Measurements from ENCODE around the gene AGAP6. TPM values are rescaled to one million over a fixed set of nuclear protein-coding genes. Genes with fewer than 3 reads are reported as not detected.
"Not testable (repeated sequence)": the region's sequence is repeated elsewhere in the genome, so short reads cannot be mapped to it uniquely, and the experiment has no call there.

AGAP6 gene
- 10 to 100 TPM in 1 of 2 donors, 1 to 10 TPM in 1; 8.7 to 19.3 TPM for polyA plus RNA-seq

- not testable (repeated sequence) for H3K4me3 ChIP-seq (ENCODE audit: low read depth in 1 of 2, low read length in 2 of 2); H3K9me3 ChIP-seq (ENCODE audit: control insufficient read depth in 2 of 2, insufficient read depth in 1 of 2, low read depth in 1 of 2, low read length in 1 of 2); H3K4me1 ChIP-seq (ENCODE audit: control insufficient read depth in 2 of 2, insufficient read depth in 2 of 2, low read length in 1 of 2); H3K27me3 ChIP-seq (ENCODE audit: control insufficient read depth in 1 of 2, insufficient read depth in 2 of 2, low read length in 2 of 2); H3K36me3 ChIP-seq (ENCODE audit: control insufficient read depth in 2 of 2, insufficient read depth in 2 of 2, low read length in 1 of 2); H3K27ac ChIP-seq (ENCODE audit: low read depth in 2 of 2, low read length in 1 of 2)
- 93 to 95% methylated on average over 14 to 17 of the region's 18 CpGs for WGBS, 2 donors
These were observed at the start of gene AGAP6 for GRCh38 chr10:49988376-49988775. Gene AGAP6 (plus strand): TSS chr10:49988406. CDS start chr10:49988716, 310 bp downstream.

GRCh38 chr10:49941447-49942338 lies 46.5 kb upstream of the AGAP6 start, which contains the start of the genes PARG and TIMM23B:
Gene PARG (minus strand): TSS chr10:49942027. CDS start chr10:49941725, 302 bp downstream.
Gene TIMM23B (plus strand): TSS chr10:49942053. CDS start chr10:49942195, 142 bp downstream.
- not testable (repeated sequence) for H3K36me3 ChIP-seq (ENCODE audit: control insufficient read depth in 2 of 2, insufficient read depth in 2 of 2, low read length in 1 of 2); H3K27me3 ChIP-seq (ENCODE audit: control insufficient read depth in 1 of 2, insufficient read depth in 2 of 2, low read length in 2 of 2); H3K4me1 ChIP-seq (ENCODE audit: control insufficient read depth in 2 of 2, insufficient read depth in 2 of 2, low read length in 1 of 2); H3K9me3 ChIP-seq (ENCODE audit: control insufficient read depth in 2 of 2, insufficient read depth in 1 of 2, low read depth in 1 of 2, low read length in 1 of 2)
- 0% methylated on average over 76 to 81 of the region's 81 CpGs for WGBS, 2 donors
- peak within 1 kb of the TSS; percentile 77 to 81 for H3K4me3 ChIP-seq (ENCODE audit: low read depth in 1 of 2, low read length in 2 of 2)
- peak within 1 kb of the TSS; percentile 47 to 68 for H3K27ac ChIP-seq (ENCODE audit: low read depth in 2 of 2, low read length in 1 of 2)

- WGBS, 2 donors = 0 to 1% methylated on average over 11 to 12 of the region's 12 CpGs
- H3K36me3 ChIP-seq (ENCODE audit: control insufficient read depth in 2 of 2, insufficient read depth in 2 of 2, low read length in 1 of 2); H3K27me3 ChIP-seq (ENCODE audit: control insufficient read depth in 1 of 2, insufficient read depth in 2 of 2, low read length in 2 of 2); H3K4me1 ChIP-seq (ENCODE audit: control insufficient read depth in 2 of 2, insufficient read depth in 2 of 2, low read length in 1 of 2); H3K9me3 ChIP-seq (ENCODE audit: control insufficient read depth in 2 of 2, insufficient read depth in 1 of 2, low read depth in 1 of 2, low read length in 1 of 2): not testable (repeated sequence)
- Histone ChIP-seq H3K4me3 (ENCODE audit: low read depth in 1 of 2, low read length in 2 of 2) (peak overlapping the region; percentile 77 to 81), H3K27ac (ENCODE audit: low read depth in 2 of 2, low read length in 1 of 2) (peak overlapping the region; percentile 31 to 55)
These were observed 45.9 kb upstream of the AGAP6 start for GRCh38 chr10:49942339-49942705.

- not testable (repeated sequence) for H3K9me3 ChIP-seq (ENCODE audit: control insufficient read depth in 2 of 2, insufficient read depth in 1 of 2, low read depth in 1 of 2, low read length in 1 of 2); H3K27ac ChIP-seq (ENCODE audit: low read depth in 2 of 2, low read length in 1 of 2); H3K4me3 ChIP-seq (ENCODE audit: low read depth in 1 of 2, low read length in 2 of 2); H3K27me3 ChIP-seq (ENCODE audit: control insufficient read depth in 1 of 2, insufficient read depth in 2 of 2, low read length in 2 of 2); H3K4me1 ChIP-seq (ENCODE audit: control insufficient read depth in 2 of 2, insufficient read depth in 2 of 2, low read length in 1 of 2); H3K36me3 ChIP-seq (ENCODE audit: control insufficient read depth in 2 of 2, insufficient read depth in 2 of 2, low read length in 1 of 2)
- WGBS, 2 donors = 87 to 93% methylated on average over 2 of the region's 2 CpGs
These were observed 44.6 kb upstream of the AGAP6 start for GRCh38 chr10:49943607-49944006.

- WGBS, 2 donors = 84% methylated on average over 1 of the region's 2 CpGs
These were observed 40.1 kb upstream of the AGAP6 start for GRCh38 chr10:49948142-49948541.

DNA sequence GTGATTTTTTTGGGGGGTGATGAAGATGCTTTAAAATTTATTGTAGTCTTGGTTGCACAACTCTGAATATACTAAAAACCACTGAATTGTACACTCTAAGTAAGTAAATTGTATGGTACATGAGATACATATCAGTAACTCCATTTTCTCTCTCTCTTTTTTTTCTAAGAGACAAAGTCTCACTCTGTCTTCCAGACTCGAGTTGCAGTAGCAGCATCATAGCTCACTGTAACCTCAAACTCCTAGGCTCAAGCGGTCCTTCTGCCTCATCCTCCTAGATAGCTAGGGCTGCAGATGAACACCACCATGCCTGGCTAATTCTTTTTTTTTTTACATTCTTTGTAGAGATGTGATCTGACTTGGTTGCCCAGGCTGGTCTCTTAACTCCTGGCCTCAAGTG lies 39.5 kb upstream of the AGAP6 start:
- H3K27ac ChIP-seq (ENCODE audit: low read depth in 2 of 2, low read length in 1 of 2); H3K36me3 ChIP-seq (ENCODE audit: control insufficient read depth in 2 of 2, insufficient read depth in 2 of 2, low read length in 1 of 2); H3K9me3 ChIP-seq (ENCODE audit: control insufficient read depth in 2 of 2, insufficient read depth in 1 of 2, low read depth in 1 of 2, low read length in 1 of 2); H3K4me1 ChIP-seq (ENCODE audit: control insufficient read depth in 2 of 2, insufficient read depth in 2 of 2, low read length in 1 of 2); H3K4me3 ChIP-seq (ENCODE audit: low read depth in 1 of 2, low read length in 2 of 2); H3K27me3 ChIP-seq (ENCODE audit: control insufficient read depth in 1 of 2, insufficient read depth in 2 of 2, low read length in 2 of 2): not testable (repeated sequence)
- WGBS, 2 donors = 97 to 99% methylated on average over 2 of the region's 2 CpGs

More at GRCh38 chr10:49948142-49948541, 40.1 kb upstream of the AGAP6 start:
- H3K36me3 ChIP-seq (ENCODE audit: control insufficient read depth in 2 of 2, insufficient read depth in 2 of 2, low read length in 1 of 2); H3K27ac ChIP-seq (ENCODE audit: low read depth in 2 of 2, low read length in 1 of 2); H3K9me3 ChIP-seq (ENCODE audit: control insufficient read depth in 2 of 2, insufficient read depth in 1 of 2, low read depth in 1 of 2, low read length in 1 of 2); H3K27me3 ChIP-seq (ENCODE audit: control insufficient read depth in 1 of 2, insufficient read depth in 2 of 2, low read length in 2 of 2); H3K4me1 ChIP-seq (ENCODE audit: control insufficient read depth in 2 of 2, insufficient read depth in 2 of 2, low read length in 1 of 2); H3K4me3 ChIP-seq (ENCODE audit: low read depth in 1 of 2, low read length in 2 of 2): not testable (repeated sequence)

DNA sequence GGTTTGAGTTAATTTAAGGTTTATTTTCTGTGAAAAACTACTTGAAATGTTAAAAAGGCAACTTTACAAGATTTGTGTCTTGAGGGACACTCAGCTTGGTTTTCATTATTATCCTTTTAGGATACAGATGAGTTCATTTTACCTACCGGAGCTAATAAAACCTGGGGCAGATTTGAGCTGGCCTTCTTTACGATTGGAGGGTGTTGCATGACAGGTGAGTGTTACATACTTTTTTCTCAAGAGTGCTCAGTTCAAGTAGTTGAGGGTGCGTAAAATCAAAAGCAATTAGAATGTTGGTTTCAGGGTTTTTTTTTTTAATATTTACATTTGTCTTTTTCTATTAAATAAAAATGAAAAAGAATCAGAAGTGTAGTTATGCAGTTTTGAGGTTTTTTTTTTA lies 36.2 kb upstream of the AGAP6 start:
- not testable (repeated sequence) for H3K27ac ChIP-seq (ENCODE audit: low read depth in 2 of 2, low read length in 1 of 2); H3K36me3 ChIP-seq (ENCODE audit: control insufficient read depth in 2 of 2, insufficient read depth in 2 of 2, low read length in 1 of 2); H3K4me3 ChIP-seq (ENCODE audit: low read depth in 1 of 2, low read length in 2 of 2); H3K27me3 ChIP-seq (ENCODE audit: control insufficient read depth in 1 of 2, insufficient read depth in 2 of 2, low read length in 2 of 2); H3K4me1 ChIP-seq (ENCODE audit: control insufficient read depth in 2 of 2, insufficient read depth in 2 of 2, low read length in 1 of 2); H3K9me3 ChIP-seq (ENCODE audit: control insufficient read depth in 2 of 2, insufficient read depth in 1 of 2, low read depth in 1 of 2, low read length in 1 of 2)
- WGBS, 2 donors = 89 to 91% methylated on average over 3 of the region's 3 CpGs

DNA sequence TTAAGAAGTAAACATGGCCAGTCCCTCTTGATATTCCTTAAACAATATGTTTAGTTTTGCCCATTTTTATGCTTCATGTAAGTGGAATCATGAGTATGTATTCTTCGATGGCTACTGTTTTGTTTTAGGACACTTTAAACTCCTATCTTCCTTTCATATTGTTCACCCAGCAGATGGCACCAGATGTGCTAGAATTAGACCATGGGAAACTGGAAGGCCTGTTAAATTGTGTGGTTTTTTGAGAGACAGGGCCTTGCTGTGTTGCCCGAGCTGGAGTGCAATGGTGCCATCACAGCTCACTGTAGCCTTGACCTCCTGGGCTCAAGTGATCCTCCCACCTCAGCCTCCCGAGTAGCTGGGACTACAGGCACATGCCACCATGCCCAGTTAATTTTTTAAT lies 35.1 kb upstream of the AGAP6 start:
- 72 to 80% methylated on average over 2 to 3 of the region's 3 CpGs for WGBS, 2 donors
- not testable (repeated sequence) for H3K36me3 ChIP-seq (ENCODE audit: control insufficient read depth in 2 of 2, insufficient read depth in 2 of 2, low read length in 1 of 2); H3K27me3 ChIP-seq (ENCODE audit: control insufficient read depth in 1 of 2, insufficient read depth in 2 of 2, low read length in 2 of 2); H3K9me3 ChIP-seq (ENCODE audit: control insufficient read depth in 2 of 2, insufficient read depth in 1 of 2, low read depth in 1 of 2, low read length in 1 of 2); H3K27ac ChIP-seq (ENCODE audit: low read depth in 2 of 2, low read length in 1 of 2); H3K4me3 ChIP-seq (ENCODE audit: low read depth in 1 of 2, low read length in 2 of 2); H3K4me1 ChIP-seq (ENCODE audit: control insufficient read depth in 2 of 2, insufficient read depth in 2 of 2, low read length in 1 of 2)

DNA sequence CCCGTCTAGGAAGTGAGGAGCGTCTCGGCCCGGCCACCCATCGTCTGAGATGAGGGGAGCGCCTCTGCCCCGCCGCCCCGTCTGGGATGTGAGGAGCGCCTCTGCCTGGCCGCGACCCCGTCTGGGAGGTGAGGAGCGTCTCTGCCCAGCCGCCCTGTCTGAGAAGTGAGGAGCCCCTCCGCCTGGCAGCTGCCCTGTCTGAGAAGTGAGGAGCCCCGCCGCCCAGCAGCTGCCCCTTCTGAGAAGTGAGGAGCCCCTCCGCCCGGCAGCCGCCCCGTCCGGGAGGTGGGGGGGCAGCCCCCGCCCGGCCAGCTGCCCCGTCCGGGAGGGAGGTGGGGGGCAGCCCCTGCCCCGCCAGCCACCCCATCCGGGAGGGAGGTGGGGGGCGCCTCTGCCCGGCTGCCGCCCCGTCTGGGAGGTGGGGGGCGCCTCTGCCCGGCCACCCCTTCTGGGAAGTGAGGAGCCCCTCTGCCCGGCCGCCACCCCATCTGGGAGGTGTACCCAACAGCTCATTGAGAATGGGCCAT lies 17.8 kb upstream of the AGAP6 start:
- H3K27ac ChIP-seq (ENCODE audit: low read depth in 2 of 2, low read length in 1 of 2); H3K4me1 ChIP-seq (ENCODE audit: control insufficient read depth in 2 of 2, insufficient read depth in 2 of 2, low read length in 1 of 2); H3K9me3 ChIP-seq (ENCODE audit: control insufficient read depth in 2 of 2, insufficient read depth in 1 of 2, low read depth in 1 of 2, low read length in 1 of 2); H3K4me3 ChIP-seq (ENCODE audit: low read depth in 1 of 2, low read length in 2 of 2); H3K36me3 ChIP-seq (ENCODE audit: control insufficient read depth in 2 of 2, insufficient read depth in 2 of 2, low read length in 1 of 2); H3K27me3 ChIP-seq (ENCODE audit: control insufficient read depth in 1 of 2, insufficient read depth in 2 of 2, low read length in 2 of 2): not testable (repeated sequence)
- 93 to 95% methylated on average over 18 to 37 of the region's 37 CpGs for WGBS, 2 donors

- H3K27me3 ChIP-seq (ENCODE audit: control insufficient read depth in 1 of 2, insufficient read depth in 2 of 2, low read length in 2 of 2); H3K4me1 ChIP-seq (ENCODE audit: control insufficient read depth in 2 of 2, insufficient read depth in 2 of 2, low read length in 1 of 2); H3K27ac ChIP-seq (ENCODE audit: low read depth in 2 of 2, low read length in 1 of 2); H3K36me3 ChIP-seq (ENCODE audit: control insufficient read depth in 2 of 2, insufficient read depth in 2 of 2, low read length in 1 of 2); H3K9me3 ChIP-seq (ENCODE audit: control insufficient read depth in 2 of 2, insufficient read depth in 1 of 2, low read depth in 1 of 2, low read length in 1 of 2); H3K4me3 ChIP-seq (ENCODE audit: low read depth in 1 of 2, low read length in 2 of 2): not testable (repeated sequence)
- WGBS, 2 donors = 67 to 90% methylated on average over 1 to 2 of the region's 2 CpGs
These were observed 16.7 kb upstream of the AGAP6 start for GRCh38 chr10:49971466-49971865.

Measured in esophagus (tissue), 2 donors.